IMR-90 (cell line): ENCODE data around the gene IL19.

Source experiments
- CTCF ChIP-seq: conservative IDR thresholded peaks from 2 replicates; pipeline ENCODE4 v1.5.1; 2012; ENCODE audit warnings: mild to moderate bottlenecking, low read depth, low read length, improper control_type of control experiment
- POLR2A ChIP-seq: IDR thresholded peaks from 2 replicates; pipeline ENCODE4 v1.6.1; 2012; ENCODE audit warnings: mild to moderate bottlenecking, low read depth, low read length

- TF ChIP-seq CTCF (no peak), POLR2A (no peak)
Observed at GRCh38 chr1:206843626-206844025, 73.1 kb downstream of the IL19 start.
